HG03280 (cell line): ENCODE measurements around the gene DAAM2.

Source experiments
- ATAC-seq: cut with Tn5 transposase; IDR thresholded peaks from one replicate; pipeline ENCODE4 v1.9.1; 2021; ENCODE audit warnings: mild to moderate bottlenecking, moderate library complexity; ENCODE audit not compliant: unreplicated experiment

The DAAM2 gene

GRCh38 chr6:39925191-39925930, 133.2 kb downstream of the DAAM2 start:
- no peak for ATAC-seq

- no peak for ATAC-seq
Observed at GRCh38 chr6:39925931-39926290, 133.7 kb downstream of the DAAM2 start.

- ATAC-seq, result no peak
Observed at GRCh38 chr6:39926668-39927067, 134.5 kb downstream of the DAAM2 start.

GRCh38 chr6:39927159-39927558, 135.0 kb downstream of the DAAM2 start:
- no peak for ATAC-seq

GRCh38 chr6:39929039-39929732, 137.0 kb downstream of the DAAM2 start:
- ATAC-seq, result no peak

GRCh38 chr6:39929733-39930461, 137.7 kb downstream of the DAAM2 start:
- ATAC-seq, result no peak

GRCh38 chr6:39930540-39930939, 138.4 kb downstream of the DAAM2 start:
- no peak for ATAC-seq

GRCh38 chr6:39931607-39932006, 139.4 kb downstream of the DAAM2 start:
- ATAC-seq, result no peak

- ATAC-seq, result no peak
Observed at GRCh38 chr6:39932386-39932910, 140.3 kb downstream of the DAAM2 start.

GRCh38 chr6:39933669-39934130, 141.5 kb downstream of the DAAM2 start:
- ATAC-seq, result no peak

- no peak for ATAC-seq
Observed at GRCh38 chr6:39934131-39934757, 142.1 kb downstream of the DAAM2 start, which contains the start of gene MOCS1. MOCS1 (minus strand) TSS chr6:39934462; CDS start chr6:39934417, 45 bp downstream.

GRCh38 chr6:39935241-39935640, 143.1 kb downstream of the DAAM2 start:
- ATAC-seq, result no peak

GRCh38 chr6:39936857-39937256, 144.7 kb downstream of the DAAM2 start:
- ATAC-seq, result no peak

- no peak for ATAC-seq
Observed at GRCh38 chr6:39937686-39938333, 145.6 kb downstream of the DAAM2 start.

GRCh38 chr6:39938773-39939654, 146.8 kb downstream of the DAAM2 start:
- ATAC-seq, result no peak

GRCh38 chr6:39941138-39941537, 149.0 kb downstream of the DAAM2 start:
- ATAC-seq, result no peak

GRCh38 chr6:39941820-39942219, 149.6 kb downstream of the DAAM2 start:
- no peak for ATAC-seq

- ATAC-seq, result no peak
Observed at GRCh38 chr6:39942903-39943580, 150.9 kb downstream of the DAAM2 start.

GRCh38 chr6:39945626-39946025, 153.4 kb downstream of the DAAM2 start:
- ATAC-seq, result no peak
